ENCODE results near the gene CDK19. TPM values are rescaled to one million over a fixed set of nuclear protein-coding genes. Genes with fewer than 3 reads are reported as not detected.
"Not testable (repeated sequence)": the region's sequence is repeated elsewhere in the genome, so short reads cannot be mapped to it uniquely, and the experiment has no call there.

The CDK19 gene
- total RNA-seq, 1 donor from 2014 or later, result 26.6 TPM

DNA sequence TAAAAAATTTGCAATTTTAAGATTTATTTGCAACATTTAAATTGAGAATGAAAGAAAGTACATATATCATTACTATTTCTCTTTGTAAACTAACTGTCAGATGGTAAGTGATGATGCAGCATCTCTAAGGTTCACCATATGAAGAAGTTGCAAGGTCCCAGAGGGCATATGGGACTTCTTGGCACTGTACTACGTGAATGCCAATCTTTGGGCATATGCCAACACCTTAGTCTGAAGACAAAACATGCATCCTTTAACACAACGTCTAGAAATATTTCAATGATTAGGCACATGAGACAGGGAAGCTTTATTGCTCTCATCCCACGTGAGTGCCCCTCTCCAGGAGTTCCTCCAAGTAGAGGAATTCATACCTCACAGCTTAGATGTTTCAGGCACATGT, 66.8 kb downstream of the CDK19 start:
- no peak overlapping the region for H3K27ac ChIP-seq
- TF ChIP-seq, protein P1, sequence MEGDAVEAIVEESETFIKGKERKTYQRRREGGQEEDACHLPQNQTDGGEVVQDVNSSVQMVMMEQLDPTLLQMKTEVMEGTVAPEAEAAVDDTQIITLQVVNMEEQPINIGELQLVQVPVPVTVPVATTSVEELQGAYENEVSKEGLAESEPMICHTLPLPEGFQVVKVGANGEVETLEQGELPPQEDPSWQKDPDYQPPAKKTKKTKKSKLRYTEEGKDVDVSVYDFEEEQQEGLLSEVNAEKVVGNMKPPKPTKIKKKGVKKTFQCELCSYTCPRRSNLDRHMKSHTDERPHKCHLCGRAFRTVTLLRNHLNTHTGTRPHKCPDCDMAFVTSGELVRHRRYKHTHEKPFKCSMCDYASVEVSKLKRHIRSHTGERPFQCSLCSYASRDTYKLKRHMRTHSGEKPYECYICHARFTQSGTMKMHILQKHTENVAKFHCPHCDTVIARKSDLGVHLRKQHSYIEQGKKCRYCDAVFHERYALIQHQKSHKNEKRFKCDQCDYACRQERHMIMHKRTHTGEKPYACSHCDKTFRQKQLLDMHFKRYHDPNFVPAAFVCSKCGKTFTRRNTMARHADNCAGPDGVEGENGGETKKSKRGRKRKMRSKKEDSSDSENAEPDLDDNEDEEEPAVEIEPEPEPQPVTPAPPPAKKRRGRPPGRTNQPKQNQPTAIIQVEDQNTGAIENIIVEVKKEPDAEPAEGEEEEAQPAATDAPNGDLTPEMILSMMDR (IDR thresholded peaks at IDR 0.05), result no peak
- ATAC-seq (no peak), DNase-seq (no peak)
- no peaks in the 10 kb centered on the region for H3K36me3 ChIP-seq
- H3K4me1 ChIP-seq, result no peaks in the 10 kb centered on the region
- H3K27me3 ChIP-seq, result no peaks in the 10 kb centered on the region
- intact Hi-C loops (cut with DNase I), result no loop called here
- no peak overlapping the region for H3K4me3 ChIP-seq
- no peaks in the 10 kb centered on the region for H3K9me3 ChIP-seq

DNA sequence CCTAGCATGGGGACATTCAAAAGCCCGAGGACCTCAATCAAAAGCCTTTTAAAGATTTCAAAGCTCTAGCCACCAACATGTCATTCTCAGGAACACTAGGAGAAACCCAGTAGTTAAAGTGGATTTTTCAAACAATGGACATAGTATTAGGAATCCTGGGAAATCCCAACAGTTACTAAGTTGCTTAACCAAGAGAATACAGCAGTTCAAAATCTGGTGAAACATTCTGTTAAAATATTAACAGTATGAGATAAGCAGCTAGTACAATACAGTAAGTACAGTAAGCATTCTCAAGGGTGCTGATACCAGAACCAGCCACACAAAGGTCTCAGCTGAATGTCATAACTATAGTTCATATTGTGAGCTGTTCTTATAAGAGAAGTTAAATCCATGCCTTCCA, 68.6 kb downstream of the CDK19 start:
- Histone ChIP-seq H3K36me3 (no peaks in the 10 kb centered on the region), H3K4me3 (no peak overlapping the region), H3K4me1 (no peaks in the 10 kb centered on the region), H3K27me3 (no peaks in the 10 kb centered on the region), H3K27ac (no peak overlapping the region), H3K9me3 (peaks cover 4% of the 10 kb centered on the region)
- DNase-seq (no peak), ATAC-seq (peak; percentile 55)
- intact Hi-C loops (cut with DNase I), result no loop called here
- TF ChIP-seq, protein P1 (IDR thresholded peaks at IDR 0.05), result no peak

DNA sequence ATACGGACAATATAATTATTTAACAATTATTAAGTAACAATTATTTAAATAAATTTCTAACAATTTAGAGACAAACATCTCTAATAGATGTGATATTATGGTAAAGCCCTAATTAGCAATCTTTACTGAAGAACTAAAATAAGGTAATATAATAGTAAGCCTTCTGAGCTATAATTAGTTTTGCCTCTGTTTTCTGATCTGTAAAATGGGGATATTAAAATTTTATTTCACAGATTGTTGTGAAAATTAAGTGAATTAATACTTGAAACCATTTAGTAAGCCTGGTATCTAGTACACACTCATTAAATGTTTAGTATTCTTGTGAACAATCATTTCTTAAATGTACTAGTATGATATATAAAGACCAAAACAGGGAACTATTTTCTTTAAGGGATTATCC, 70.3 kb downstream of the CDK19 start:
- no peak for DNase-seq
- TF ChIP-seq, protein P1 (IDR thresholded peaks at IDR 0.05), result no peak
- intact Hi-C loops (cut with DNase I), result no loop called here

DNA sequence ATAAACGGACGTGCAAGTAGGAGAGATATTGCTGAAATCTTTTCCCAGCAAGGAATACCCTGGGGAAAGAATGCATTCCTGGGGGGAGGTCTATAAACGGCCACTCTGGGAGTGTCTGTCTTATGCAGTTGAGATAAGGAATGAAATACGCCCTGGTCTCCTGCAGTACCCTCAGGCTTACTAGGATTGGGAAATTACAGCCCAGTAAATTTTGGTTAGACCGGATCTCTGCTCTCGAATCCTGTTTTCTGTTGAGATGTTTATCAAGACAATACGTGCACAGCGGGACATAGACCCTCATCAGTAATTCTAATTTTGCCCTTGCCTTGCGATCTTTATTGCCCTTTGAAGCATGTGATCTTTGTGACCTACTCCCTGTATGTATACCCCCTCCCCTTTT, 72.7 kb downstream of the CDK19 start:
- H3K4me3 ChIP-seq; intact Hi-C loops (cut with DNase I); DNase-seq; H3K27ac ChIP-seq; H3K4me1 ChIP-seq; ATAC-seq; H3K36me3 ChIP-seq; H3K27me3 ChIP-seq: not testable (repeated sequence)
- peaks cover 12% of the 10 kb centered on the region for H3K9me3 ChIP-seq

More for the DNA sequence above, 70.3 kb downstream of the CDK19 start:
- H3K4me1 ChIP-seq, result no peaks in the 10 kb centered on the region
- no peaks in the 10 kb centered on the region for H3K27me3 ChIP-seq
- ATAC-seq, result no peak
- no peak overlapping the region for H3K4me3 ChIP-seq
- peaks cover 12% of the 10 kb centered on the region for H3K9me3 ChIP-seq
- no peaks in the 10 kb centered on the region for H3K36me3 ChIP-seq
- no peak overlapping the region for H3K27ac ChIP-seq

DNA sequence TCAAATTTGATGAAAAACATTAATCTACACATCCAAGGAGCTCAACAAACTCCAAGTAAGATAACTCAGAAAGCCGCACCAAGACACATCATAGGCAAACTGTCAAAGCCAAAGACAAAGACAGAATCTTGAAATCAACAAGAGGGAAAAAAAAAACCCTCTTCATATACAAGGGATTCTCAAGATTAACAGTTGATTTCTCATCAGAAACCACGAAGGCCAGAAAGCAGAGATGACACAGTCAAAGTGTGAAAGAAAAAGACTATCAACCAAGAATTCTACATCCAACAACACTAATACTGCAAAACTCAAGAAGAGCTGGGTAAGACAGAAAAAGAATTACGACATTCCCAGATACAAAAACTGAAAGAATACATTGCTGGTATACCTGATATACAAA, 73.8 kb downstream of the CDK19 start:
- Histone ChIP-seq H3K27ac (no peak overlapping the region), H3K36me3 (no peaks in the 10 kb centered on the region), H3K9me3 (peaks cover 12% of the 10 kb centered on the region), H3K4me3 (no peak overlapping the region), H3K4me1 (no peaks in the 10 kb centered on the region), H3K27me3 (no peaks in the 10 kb centered on the region)
- DNase-seq, result no peak
- intact Hi-C loops (cut with DNase I), result no loop called here
- no peak for ATAC-seq
- TF ChIP-seq, protein P1 (IDR thresholded peaks at IDR 0.05), result no peak

DNA sequence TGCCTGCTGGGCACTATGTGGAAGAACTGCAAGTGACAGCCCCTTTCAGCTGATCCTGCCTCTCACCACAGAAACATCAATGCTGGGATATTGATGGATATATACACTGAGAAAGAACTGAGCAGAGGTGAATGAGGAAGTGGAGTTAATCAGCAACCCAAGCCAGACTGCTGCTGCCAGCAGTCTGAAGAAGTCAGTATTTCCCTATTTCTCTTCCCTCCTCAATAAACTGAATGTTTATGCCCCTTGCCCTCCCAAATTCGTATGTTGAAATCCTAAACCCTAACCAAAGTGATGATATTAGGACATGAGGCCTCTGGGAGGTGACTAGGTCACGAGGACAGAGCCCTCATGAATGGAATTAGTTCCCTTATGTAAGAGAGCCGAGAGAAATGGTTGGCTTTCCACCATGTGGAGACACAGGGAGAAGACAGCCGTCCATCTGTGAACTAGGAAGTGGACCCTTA, 76.3 kb downstream of the CDK19 start:
- ATAC-seq, result peak; percentile 97
- no peaks in the 10 kb centered on the region for H3K27me3 ChIP-seq
- no peaks in the 10 kb centered on the region for H3K4me1 ChIP-seq
- intact Hi-C loops (cut with DNase I), result no loop called here
- H3K36me3 ChIP-seq, result no peaks in the 10 kb centered on the region
- no peak overlapping the region for H3K4me3 ChIP-seq
- DNase-seq, result no peak
- no peak overlapping the region for H3K27ac ChIP-seq
- TF ChIP-seq, protein P1 (IDR thresholded peaks at IDR 0.05), result no peak
- H3K9me3 ChIP-seq, result peaks cover 12% of the 10 kb centered on the region
